WI38 (cell line): ENCODE data around the gene GPANK1.

Experiments used
- H3K4me3 ChIP-seq: 2 replicates; pipeline ENCODE4 v1.5.1; 2011; ENCODE audit warnings: low read depth, mild to moderate bottlenecking, control low read depth, low read length
- TF ChIP-seq, protein P1 (sequence below): IDR thresholded peaks from 2 replicates; pipeline ENCODE4 v1.5.1; 2012; ENCODE audit warnings: low read depth, mild to moderate bottlenecking, control low read depth, low read length

The GPANK1 gene

DNA sequence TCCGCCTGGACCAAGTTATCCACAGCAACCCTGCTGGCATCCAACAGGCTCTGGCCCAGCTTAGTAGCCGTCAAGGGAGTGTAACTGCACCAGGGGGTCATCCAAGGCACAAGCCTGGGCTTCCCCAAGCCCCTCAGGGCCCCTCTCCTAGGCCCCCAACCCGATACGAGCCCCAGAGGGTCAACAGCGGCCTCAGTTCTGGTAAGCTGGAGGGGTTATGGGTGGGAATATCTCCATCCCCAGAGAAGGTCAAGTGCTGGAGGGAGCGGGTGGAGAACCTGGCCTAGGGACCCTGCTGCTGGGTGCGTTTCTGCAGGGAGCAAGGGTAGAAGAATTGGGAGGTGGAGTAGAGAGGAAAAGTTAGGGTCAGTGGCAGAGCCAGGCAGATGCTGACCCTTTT is 31.4 kb downstream of the GPANK1 start:
- TF ChIP-seq, protein P1, sequence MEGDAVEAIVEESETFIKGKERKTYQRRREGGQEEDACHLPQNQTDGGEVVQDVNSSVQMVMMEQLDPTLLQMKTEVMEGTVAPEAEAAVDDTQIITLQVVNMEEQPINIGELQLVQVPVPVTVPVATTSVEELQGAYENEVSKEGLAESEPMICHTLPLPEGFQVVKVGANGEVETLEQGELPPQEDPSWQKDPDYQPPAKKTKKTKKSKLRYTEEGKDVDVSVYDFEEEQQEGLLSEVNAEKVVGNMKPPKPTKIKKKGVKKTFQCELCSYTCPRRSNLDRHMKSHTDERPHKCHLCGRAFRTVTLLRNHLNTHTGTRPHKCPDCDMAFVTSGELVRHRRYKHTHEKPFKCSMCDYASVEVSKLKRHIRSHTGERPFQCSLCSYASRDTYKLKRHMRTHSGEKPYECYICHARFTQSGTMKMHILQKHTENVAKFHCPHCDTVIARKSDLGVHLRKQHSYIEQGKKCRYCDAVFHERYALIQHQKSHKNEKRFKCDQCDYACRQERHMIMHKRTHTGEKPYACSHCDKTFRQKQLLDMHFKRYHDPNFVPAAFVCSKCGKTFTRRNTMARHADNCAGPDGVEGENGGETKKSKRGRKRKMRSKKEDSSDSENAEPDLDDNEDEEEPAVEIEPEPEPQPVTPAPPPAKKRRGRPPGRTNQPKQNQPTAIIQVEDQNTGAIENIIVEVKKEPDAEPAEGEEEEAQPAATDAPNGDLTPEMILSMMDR, result no peak
- H3K4me3 ChIP-seq, result no peak overlapping the region

DNA sequence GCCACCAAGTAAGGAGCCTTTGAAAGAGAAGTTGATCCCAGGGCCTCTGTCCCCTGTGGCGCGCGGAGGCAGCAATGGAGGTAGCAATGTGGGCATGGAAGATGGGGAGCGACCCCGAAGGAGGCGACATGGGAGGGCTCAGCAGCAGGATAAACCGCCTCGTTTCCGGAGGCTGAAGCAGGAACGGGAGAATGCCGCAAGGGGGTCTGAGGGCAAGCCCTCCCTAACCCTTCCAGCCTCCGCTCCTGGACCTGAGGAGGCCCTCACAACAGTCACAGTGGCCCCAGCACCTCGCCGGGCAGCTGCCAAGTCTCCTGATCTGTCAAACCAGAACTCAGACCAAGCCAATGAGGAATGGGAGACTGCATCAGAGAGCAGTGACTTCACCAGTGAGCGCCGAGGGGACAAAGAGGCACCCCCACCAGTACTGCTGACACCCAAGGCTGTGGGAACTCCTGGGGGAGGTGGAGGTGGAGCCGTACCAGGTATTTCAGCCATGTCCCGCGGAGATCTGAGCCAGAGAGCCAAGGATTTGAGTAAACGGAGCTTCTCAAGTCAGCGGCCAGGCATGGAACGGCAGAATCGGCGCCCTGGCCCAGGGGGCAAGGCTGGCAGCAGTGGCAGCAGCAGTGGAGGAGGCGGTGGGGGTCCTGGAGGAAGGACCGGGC is 32.4 kb downstream of the GPANK1 start:
- TF ChIP-seq, protein P1, result no peak
- no peak overlapping the region for H3K4me3 ChIP-seq

DNA sequence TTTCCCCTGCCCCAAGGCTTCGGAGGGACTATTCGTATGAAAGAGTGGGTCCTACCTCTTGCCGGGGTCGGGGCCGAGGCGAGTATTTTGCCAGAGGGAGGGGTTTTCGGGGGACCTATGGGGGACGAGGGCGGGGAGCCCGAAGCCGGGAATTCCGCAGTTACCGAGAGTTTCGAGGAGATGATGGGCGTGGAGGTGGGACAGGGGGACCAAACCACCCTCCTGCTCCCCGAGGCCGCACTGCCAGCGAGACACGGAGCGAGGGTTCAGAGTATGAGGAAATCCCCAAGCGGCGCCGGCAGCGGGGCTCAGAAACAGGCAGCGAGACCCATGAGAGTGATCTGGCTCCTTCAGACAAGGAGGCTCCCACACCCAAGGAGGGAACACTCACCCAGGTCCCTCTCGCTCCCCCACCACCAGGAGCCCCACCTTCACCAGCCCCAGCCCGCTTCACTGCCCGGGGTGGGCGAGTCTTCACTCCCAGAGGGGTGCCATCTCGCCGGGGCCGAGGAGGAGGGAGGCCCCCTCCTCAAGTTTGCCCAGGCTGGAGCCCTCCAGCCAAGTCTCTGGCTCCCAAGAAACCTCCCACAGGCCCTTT is 33.0 kb downstream of the GPANK1 start:
- TF ChIP-seq, protein P1, result no peak
- no peak overlapping the region for H3K4me3 ChIP-seq

DNA sequence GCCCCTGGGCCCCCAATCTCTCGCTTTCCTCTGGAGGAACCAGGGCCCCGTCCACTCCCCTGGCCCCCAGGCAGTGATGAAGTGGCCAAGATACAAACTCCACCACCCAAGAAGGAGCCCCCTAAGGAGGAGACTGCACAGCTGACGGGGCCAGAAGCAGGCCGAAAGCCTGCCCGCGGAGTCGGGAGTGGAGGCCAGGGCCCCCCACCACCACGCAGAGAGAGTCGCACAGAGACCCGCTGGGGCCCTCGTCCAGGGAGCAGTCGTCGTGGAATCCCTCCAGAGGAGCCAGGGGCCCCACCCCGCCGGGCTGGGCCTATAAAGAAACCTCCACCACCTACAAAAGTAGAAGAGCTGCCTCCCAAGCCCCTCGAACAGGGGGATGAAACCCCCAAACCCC is 33.6 kb downstream of the GPANK1 start:
- TF ChIP-seq, protein P1, result no peak
- H3K4me3 ChIP-seq, result no peak overlapping the region

DNA sequence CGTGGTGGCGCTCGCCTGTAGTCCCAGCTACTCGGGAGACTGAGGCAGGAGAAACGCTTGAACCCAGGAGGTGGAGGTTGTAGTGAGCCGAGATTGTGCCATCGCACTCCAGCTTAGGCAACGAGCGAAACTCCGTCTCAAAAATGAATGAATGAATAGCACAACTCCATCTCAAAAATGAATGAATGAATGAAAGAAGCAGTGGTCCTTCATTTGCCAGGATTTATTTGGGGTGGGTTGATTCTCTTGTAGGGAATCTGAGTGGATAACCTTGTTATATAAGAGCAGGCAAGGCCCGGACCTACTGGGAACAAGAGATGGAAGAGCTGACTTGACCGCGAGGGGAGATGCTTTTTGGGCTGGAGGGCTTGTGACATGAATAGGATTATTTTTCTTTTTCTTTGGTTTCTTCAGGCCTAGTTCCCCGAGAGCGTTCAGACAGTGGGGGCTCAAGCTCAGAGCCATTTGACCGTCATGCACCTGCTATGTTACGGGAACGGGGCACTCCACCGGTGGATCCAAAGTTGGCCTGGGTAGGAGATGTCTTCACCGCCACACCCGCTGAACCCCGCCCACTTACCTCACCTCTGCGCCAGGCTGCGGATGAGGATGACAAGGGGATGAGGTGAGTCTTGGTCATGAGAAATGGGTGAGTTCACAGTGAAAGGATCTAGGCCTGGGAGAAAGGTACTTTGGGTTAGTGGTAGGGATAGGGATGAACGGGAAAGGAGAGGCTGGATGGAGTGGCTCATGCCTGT is 34.4 kb downstream of the GPANK1 start:
- TF ChIP-seq, protein P1, result no peak
- no peak overlapping the region for H3K4me3 ChIP-seq

DNA sequence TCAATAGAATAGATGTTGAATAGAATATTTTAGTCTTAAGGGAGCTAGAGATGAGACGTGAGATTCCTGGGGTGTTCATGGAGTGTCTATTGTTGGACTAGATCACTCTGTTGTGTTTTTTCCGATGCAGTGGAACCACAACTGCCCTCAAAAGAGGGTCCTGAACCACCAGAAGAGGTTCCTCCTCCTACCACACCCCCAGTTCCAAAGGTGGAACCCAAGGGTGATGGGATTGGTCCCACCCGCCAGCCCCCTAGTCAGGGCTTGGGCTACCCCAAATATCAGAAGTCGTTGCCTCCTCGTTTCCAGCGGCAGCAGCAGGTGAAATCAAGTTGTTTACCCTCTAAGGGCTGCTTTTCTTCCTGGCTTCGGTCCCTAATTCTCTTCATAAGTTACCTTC is 35.8 kb downstream of the GPANK1 start:
- TF ChIP-seq, protein P1, result no peak
- no peak overlapping the region for H3K4me3 ChIP-seq

DNA sequence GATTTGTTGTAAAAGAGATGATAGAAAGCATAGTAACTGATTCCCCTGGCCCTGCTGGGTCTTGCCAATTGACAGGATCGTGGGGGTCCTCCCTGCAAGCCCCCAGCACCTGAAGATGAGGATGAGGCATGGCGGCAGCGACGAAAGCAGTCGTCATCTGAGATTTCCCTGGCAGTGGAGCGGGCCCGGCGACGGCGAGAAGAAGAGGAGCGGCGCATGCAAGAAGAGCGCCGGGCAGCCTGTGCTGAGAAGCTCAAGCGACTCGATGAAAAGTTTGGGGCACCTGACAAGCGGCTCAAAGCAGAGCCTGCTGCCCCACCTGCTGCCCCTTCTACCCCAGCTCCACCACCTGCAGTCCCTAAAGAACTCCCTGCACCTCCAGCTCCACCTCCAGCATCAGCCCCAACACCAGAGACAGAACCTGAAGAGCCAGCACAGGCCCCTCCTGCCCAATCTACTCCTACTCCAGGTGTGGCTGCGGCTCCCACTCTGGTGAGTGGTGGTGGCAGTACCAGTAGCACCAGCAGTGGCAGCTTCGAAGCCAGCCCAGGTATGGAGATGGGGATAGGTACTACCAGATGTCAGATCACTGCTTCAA is 37.0 kb downstream of the GPANK1 start:
- H3K4me3 ChIP-seq, result no peak overlapping the region
- TF ChIP-seq, protein P1, result no peak
